Neural cell (in vitro differentiated cells): Measurements from ENCODE around the gene TGFA. TPM values are rescaled to one million over a fixed set of nuclear protein-coding genes. Genes with fewer than 3 reads are reported as not detected.

Source experiments
- H2AFZ ChIP-seq: fragments of 200-600, 300-800 bp; sonication (generic), shearing (Covaris generic); 2 replicates; pipeline ENCODE4 v1.6.0; 2014; ENCODE audit warnings: low read depth, mild to moderate bottlenecking, antibody characterized with exemption, low read length, moderate library complexity
- H3F3A ChIP-seq: fragments of 200-600 bp; shearing (Covaris generic); 2 replicates; pipeline ENCODE4 v1.6.1; 2016; ENCODE audit warnings: mild to moderate bottlenecking, moderate library complexity, mixed read lengths, antibody characterized with exemption, low read length; ENCODE audit not compliant: insufficient read depth, poor library complexity, severe bottlenecking
- H3K27ac ChIP-seq: fragments of 200-600, 300-800 bp; sonication (generic), shearing (Covaris generic); 2 replicates; pipeline ENCODE4 v1.5.1; 2014; ENCODE audit warnings: mild to moderate bottlenecking, low read length, moderate library complexity
- H3K27me3 ChIP-seq: fragments of 300-800, 200-600 bp; sonication (generic), shearing (Covaris generic); 2 replicates; pipeline ENCODE4 v1.6.0; 2014; ENCODE audit warnings: mild to moderate bottlenecking, low read depth, low read length, moderate library complexity; ENCODE audit not compliant: insufficient read depth
- H3K36me3 ChIP-seq: fragments of 300-800, 200-600 bp; sonication (generic), shearing (Covaris generic); 2 replicates; pipeline ENCODE4 v1.5.1; 2014; ENCODE audit warnings: mild to moderate bottlenecking, antibody characterized with exemption, low read length, moderate library complexity; ENCODE audit not compliant: insufficient read depth
- H3K4me2 ChIP-seq: fragments of 300-800, 200-600 bp; sonication (generic), shearing (Covaris generic); 2 replicates; pipeline ENCODE4 v1.6.0; 2014; ENCODE audit warnings: mild to moderate bottlenecking, low read length
- H3K4me3 ChIP-seq: fragments of 300-800, 200-600 bp; sonication (generic), shearing (Covaris generic); 2 replicates; pipeline ENCODE4 v1.5.1; 2014; ENCODE audit warnings: mild to moderate bottlenecking, low read length, moderate library complexity
- H3K79me2 ChIP-seq: fragments of 200-600 bp; shearing (Covaris generic); replicated peaks from 2 replicates; pipeline ENCODE4 v1.6.0; 2014; ENCODE audit warnings: mild to moderate bottlenecking, low read length, moderate library complexity; ENCODE audit not compliant: insufficient read depth
- H3K9ac ChIP-seq: fragments of 300-800, 200-600 bp; sonication (generic), shearing (Covaris generic); 2 replicates; pipeline ENCODE4 v1.6.1; 2016; ENCODE audit warnings: mild to moderate bottlenecking, low read length, mixed read lengths
- H3K9me2 ChIP-seq: fragments of 200-600 bp; shearing (Covaris generic); 2 replicates; pipeline ENCODE4 v1.6.1; 2016; ENCODE audit warnings: mild to moderate bottlenecking, low read length, mixed read lengths; ENCODE audit not compliant: insufficient read depth
- H3K9me3 ChIP-seq: fragments of 200-600, 300-800 bp; sonication (generic), shearing (Covaris generic); 2 replicates; pipeline ENCODE4 v1.6.1; 2016; ENCODE audit warnings: mild to moderate bottlenecking, mixed run types, low read length, moderate library complexity, mixed read lengths
- H4K20me1 ChIP-seq: fragments of 200-600 bp; shearing (Covaris generic); 2 replicates; pipeline ENCODE4 v1.6.1; 2016; ENCODE audit warnings: mild to moderate bottlenecking, mixed run types; ENCODE audit not compliant: insufficient read depth
- EP300 ChIP-seq: fragments of 450-650 bp; conservative IDR thresholded peaks from 2 replicates; pipeline ENCODE4 v1.6.1; 2014; ENCODE audit warnings: antibody characterized with exemption, mild to moderate bottlenecking, moderate library complexity; ENCODE audit not compliant: poor library complexity, severe bottlenecking
- EZH2 ChIP-seq: fragments of 200-600, 300-800 bp; shearing (Covaris generic), sonication (generic); IDR thresholded peaks from 2 replicates; pipeline ENCODE4 v1.6.1; 2014; ENCODE audit warnings: antibody characterized with exemption, low read length, borderline replicate concordance, mild to moderate bottlenecking; ENCODE audit not compliant: insufficient read depth, poor library complexity, severe bottlenecking
- MXI1 ChIP-seq: fragments of 450-650 bp; conservative IDR thresholded peaks from 2 replicates; pipeline ENCODE4 v1.6.1; 2014; ENCODE audit warnings: antibody characterized with exemption, mild to moderate bottlenecking; ENCODE audit not compliant: poor library complexity, severe bottlenecking
- POLR2AphosphoS5 ChIP-seq: IDR thresholded peaks from 2 replicates; pipeline ENCODE4 v1.6.1; 2012
- RAD21 ChIP-seq: fragments of 450-650 bp; conservative IDR thresholded peaks from 2 replicates; pipeline ENCODE4 v1.6.1; 2014; ENCODE audit warnings: antibody characterized with exemption, mild to moderate bottlenecking, moderate library complexity
- REST ChIP-seq: IDR thresholded peaks from 2 replicates; pipeline ENCODE4 v1.6.1; 2012; ENCODE audit warnings: borderline replicate concordance
- SMC3 ChIP-seq: fragments of 450-650 bp; conservative IDR thresholded peaks from 2 replicates; pipeline ENCODE4 v1.6.1; 2014; ENCODE audit warnings: antibody characterized with exemption, mild to moderate bottlenecking, moderate library complexity; ENCODE audit not compliant: poor library complexity
- TAF1 ChIP-seq: IDR thresholded peaks from 2 replicates; pipeline ENCODE4 v1.6.1; 2012; ENCODE audit warnings: low read depth
- polyA plus RNA-seq: library from polyadenylated mRNA; depleted of rRNA; stranded (reverse); fragments of >200 nt; gene quantifications from 2 replicates; pipeline ENCODE4 v1.2.3, GENCODE V29; 2014
- TF ChIP-seq, protein P1 (sequence below): fragments of 450-650 bp; IDR thresholded peaks from 2 replicates; pipeline ENCODE4 v1.5.1; 2014; ENCODE audit warnings: antibody characterized with exemption, mild to moderate bottlenecking, moderate library complexity; ENCODE audit not compliant: poor library complexity, severe bottlenecking

TGFA gene
- polyA plus RNA-seq, 1 donor from 2014 or later, result 0.85 TPM

DNA sequence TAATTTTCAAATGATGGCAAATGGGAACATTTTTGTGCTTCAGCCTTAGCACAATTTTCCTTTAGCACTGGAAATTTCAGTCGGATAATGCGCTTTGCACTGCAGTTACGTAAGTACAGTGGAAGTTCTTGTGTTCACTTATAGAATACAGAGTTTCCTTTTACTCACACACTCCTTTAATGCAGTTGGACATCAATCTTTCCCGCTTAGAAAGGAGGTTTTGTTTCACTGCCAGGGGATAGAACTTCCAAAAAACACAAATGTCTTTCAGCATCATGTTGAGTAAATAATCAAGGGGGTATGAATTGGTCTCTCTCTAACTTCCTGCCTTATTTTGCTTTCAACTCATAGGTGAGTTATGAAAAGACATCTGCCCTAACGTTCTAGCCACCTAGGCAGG lies 63.2 kb downstream of the TGFA start:
- TF ChIP-seq MXI1 (no peak), SMC3 (no peak), RAD21 (no peak)
- no peaks in the 10 kb centered on the region for H3K9me2 ChIP-seq

DNA sequence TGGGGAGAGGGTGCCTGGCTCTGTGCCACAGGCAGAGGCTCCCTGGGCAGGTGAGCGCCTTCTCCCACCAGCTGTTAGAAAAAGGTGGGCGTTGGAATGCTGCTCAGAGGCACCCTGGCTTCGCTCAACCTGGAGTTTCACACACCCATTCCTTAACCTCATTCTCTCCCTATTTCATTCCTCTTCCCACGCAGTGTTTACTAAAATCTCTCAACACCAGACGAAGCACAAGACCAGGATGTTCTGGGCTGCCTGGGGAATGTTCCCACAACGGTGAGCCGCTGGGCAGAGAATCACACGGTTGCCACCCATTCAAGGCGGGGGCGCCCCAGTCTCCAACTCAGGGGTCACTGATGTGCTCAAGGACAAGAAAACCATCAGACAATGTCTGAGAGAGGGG lies 64.5 kb downstream of the TGFA start:
- Histone ChIP-seq H3K27me3 (no peaks in the 10 kb centered on the region), H3K4me2 (no peak overlapping the region), H3K4me3 (no peak overlapping the region), H3K9me3 (no peaks in the 10 kb centered on the region), H3K36me3 (no peaks in the 10 kb centered on the region), H3K9ac (no peak overlapping the region), H3F3A (no peaks in the 10 kb centered on the region), H4K20me1 (no peaks in the 10 kb centered on the region), H3K27ac (no peak overlapping the region), H3K79me2 (no peaks in the 10 kb centered on the region), H2AFZ (no peak overlapping the region), H3K9me2 (no peaks in the 10 kb centered on the region)
- TF ChIP-seq POLR2AphosphoS5, result no peak
- no peak for TF ChIP-seq MXI1
- no peak for TF ChIP-seq REST
- TF ChIP-seq, protein P1, sequence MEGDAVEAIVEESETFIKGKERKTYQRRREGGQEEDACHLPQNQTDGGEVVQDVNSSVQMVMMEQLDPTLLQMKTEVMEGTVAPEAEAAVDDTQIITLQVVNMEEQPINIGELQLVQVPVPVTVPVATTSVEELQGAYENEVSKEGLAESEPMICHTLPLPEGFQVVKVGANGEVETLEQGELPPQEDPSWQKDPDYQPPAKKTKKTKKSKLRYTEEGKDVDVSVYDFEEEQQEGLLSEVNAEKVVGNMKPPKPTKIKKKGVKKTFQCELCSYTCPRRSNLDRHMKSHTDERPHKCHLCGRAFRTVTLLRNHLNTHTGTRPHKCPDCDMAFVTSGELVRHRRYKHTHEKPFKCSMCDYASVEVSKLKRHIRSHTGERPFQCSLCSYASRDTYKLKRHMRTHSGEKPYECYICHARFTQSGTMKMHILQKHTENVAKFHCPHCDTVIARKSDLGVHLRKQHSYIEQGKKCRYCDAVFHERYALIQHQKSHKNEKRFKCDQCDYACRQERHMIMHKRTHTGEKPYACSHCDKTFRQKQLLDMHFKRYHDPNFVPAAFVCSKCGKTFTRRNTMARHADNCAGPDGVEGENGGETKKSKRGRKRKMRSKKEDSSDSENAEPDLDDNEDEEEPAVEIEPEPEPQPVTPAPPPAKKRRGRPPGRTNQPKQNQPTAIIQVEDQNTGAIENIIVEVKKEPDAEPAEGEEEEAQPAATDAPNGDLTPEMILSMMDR, result no peak
- TF ChIP-seq EP300, result no peak
- no peak for TF ChIP-seq SMC3
- TF ChIP-seq RAD21, result no peak
- no peak for TF ChIP-seq EZH2
- no peak for TF ChIP-seq TAF1

More for the DNA sequence above, 63.2 kb downstream of the TGFA start:
- Histone ChIP-seq H3K4me2 (no peak overlapping the region), H4K20me1 (no peaks in the 10 kb centered on the region), H3K36me3 (no peaks in the 10 kb centered on the region), H3K27me3 (no peaks in the 10 kb centered on the region), H3F3A (no peaks in the 10 kb centered on the region), H3K79me2 (no peaks in the 10 kb centered on the region), H3K9me3 (no peaks in the 10 kb centered on the region), H3K27ac (no peak overlapping the region), H2AFZ (no peak overlapping the region), H3K9ac (no peak overlapping the region), H3K4me3 (no peak overlapping the region)

DNA sequence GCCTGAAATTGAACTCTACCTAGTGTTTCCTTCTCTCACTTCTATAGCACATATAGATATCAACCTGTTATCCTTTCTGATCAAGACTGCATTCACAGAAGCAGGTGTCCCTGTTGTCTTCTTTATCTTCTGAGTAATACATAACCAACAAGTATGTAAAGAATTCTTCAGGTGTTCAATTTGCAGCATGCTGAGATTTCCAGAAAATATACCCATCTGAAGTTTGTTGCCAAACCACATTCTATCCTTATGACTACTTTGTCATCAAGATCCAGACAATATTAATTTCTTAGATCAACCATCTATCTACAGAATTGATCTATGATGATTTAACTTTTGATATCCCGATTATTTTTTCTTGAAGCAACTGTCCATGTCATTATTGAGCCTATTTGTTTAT lies 69.5 kb downstream of the TGFA start:
- H4K20me1 ChIP-seq, result no peaks in the 10 kb centered on the region
- H3K36me3 ChIP-seq, result no peaks in the 10 kb centered on the region
- no peak overlapping the region for H3K4me2 ChIP-seq
- H3K27me3 ChIP-seq, result no peaks in the 10 kb centered on the region
- H3K4me3 ChIP-seq, result no peak overlapping the region
- TF ChIP-seq, protein P1, result no peak
- no peak for TF ChIP-seq EZH2
- TF ChIP-seq REST, result no peak
- no peak overlapping the region for H2AFZ ChIP-seq
- no peak overlapping the region for H3K9ac ChIP-seq
- no peak overlapping the region for H3K27ac ChIP-seq
- H3K79me2 ChIP-seq, result no peaks in the 10 kb centered on the region
- H3K9me2 ChIP-seq, result no peaks in the 10 kb centered on the region
- no peaks in the 10 kb centered on the region for H3K9me3 ChIP-seq
- H3F3A ChIP-seq, result no peaks in the 10 kb centered on the region
